ENCODE data around the gene IGLL5.

DNA sequence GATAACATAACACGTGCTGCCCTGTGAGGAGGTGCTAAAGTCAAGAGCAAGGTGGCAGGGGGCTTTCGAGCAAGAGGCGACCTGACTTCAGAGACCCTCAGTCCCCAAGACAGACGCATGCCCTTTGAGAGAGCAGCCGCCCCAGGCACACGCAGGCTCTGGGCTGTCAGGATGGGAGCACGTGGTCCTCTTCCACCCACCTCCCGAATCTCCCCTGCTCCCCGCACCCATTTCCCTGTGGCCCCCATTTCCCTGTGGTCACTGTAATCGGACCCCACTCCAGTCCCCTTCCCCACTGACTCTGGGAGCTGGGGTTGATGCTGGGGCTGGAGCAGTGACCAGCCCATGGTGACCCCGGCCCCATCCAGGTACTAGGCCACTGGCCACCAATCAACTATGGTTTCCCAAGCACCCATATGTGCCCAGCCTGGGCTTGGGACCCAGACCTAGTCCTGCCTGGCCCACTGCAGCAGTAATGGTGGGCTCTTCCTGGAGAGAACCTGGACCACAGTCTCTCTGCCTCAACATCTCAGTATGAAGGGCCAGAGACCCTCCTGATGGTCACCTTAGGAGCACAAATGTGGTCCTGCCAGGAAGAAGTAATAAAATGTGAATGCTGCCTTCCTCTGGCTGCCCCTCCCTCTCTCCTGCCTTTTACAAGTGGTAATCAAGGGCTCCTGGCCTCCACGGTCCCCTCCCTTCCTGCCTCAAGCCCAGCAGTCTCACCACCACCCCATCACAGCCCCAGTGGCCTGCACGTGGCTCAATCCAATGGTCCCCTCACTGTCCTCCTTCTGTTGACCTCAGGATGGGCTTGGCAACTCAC, 39.0 kb downstream of the IGLL5 start:
- TF ChIP-seq EZH2 (IDR thresholded peaks at IDR 0.05; ENCODE audit: insufficient read depth, poor library complexity, severe bottlenecking) (no peak), EZH2phosphoT487 (IDR thresholded peaks at IDR 0.05; ENCODE audit: insufficient read depth, low read depth) (no peak)
